Measurements from ENCODE around the gene DCLRE1A. TPM values are rescaled to one million over a fixed set of nuclear protein-coding genes. Genes with fewer than 3 reads are reported as not detected.

The DCLRE1A gene
- polyA plus RNA-seq, 1 donor from 2014 or later = 11.6 TPM

GRCh38 chr10:113882240-113882639, 28.4 kb upstream of the DCLRE1A start:
- TF ChIP-seq MXI1 (conservative IDR thresholded peaks at IDR 0.05; ENCODE audit: poor library complexity, severe bottlenecking) (no peak), EP300 (conservative IDR thresholded peaks at IDR 0.05; ENCODE audit: poor library complexity, severe bottlenecking) (no peak), SMC3 (conservative IDR thresholded peaks at IDR 0.05; ENCODE audit: poor library complexity) (no peak), TAF1 (IDR thresholded peaks at IDR 0.05; ENCODE audit: low read depth) (no peak)
- TF ChIP-seq, protein P1, sequence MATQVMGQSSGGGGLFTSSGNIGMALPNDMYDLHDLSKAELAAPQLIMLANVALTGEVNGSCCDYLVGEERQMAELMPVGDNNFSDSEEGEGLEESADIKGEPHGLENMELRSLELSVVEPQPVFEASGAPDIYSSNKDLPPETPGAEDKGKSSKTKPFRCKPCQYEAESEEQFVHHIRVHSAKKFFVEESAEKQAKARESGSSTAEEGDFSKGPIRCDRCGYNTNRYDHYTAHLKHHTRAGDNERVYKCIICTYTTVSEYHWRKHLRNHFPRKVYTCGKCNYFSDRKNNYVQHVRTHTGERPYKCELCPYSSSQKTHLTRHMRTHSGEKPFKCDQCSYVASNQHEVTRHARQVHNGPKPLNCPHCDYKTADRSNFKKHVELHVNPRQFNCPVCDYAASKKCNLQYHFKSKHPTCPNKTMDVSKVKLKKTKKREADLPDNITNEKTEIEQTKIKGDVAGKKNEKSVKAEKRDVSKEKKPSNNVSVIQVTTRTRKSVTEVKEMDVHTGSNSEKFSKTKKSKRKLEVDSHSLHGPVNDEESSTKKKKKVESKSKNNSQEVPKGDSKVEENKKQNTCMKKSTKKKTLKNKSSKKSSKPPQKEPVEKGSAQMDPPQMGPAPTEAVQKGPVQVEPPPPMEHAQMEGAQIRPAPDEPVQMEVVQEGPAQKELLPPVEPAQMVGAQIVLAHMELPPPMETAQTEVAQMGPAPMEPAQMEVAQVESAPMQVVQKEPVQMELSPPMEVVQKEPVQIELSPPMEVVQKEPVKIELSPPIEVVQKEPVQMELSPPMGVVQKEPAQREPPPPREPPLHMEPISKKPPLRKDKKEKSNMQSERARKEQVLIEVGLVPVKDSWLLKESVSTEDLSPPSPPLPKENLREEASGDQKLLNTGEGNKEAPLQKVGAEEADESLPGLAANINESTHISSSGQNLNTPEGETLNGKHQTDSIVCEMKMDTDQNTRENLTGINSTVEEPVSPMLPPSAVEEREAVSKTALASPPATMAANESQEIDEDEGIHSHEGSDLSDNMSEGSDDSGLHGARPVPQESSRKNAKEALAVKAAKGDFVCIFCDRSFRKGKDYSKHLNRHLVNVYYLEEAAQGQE (IDR thresholded peaks at IDR 0.05; ENCODE audit: borderline replicate concordance) = no peak
- no peaks in the 10 kb centered on the region for H3K9me3 ChIP-seq (ENCODE audit: low read length)
- no peaks in the 10 kb centered on the region for H4K20me1 ChIP-seq (ENCODE audit: insufficient read depth)
- peaks cover 6% of the 10 kb centered on the region for H3K79me2 ChIP-seq (replicated peaks; ENCODE audit: insufficient read depth, low read length)
- no peak overlapping the region for H3K4me3 ChIP-seq (ENCODE audit: low read length)
- no peak overlapping the region for H3K4me2 ChIP-seq (ENCODE audit: low read length)
- H3K9me2 ChIP-seq (ENCODE audit: insufficient read depth, low read length) = no peaks in the 10 kb centered on the region
- no peak overlapping the region for H3K27ac ChIP-seq (ENCODE audit: low read length)
- no peak overlapping the region for H3K9ac ChIP-seq (ENCODE audit: low read length)
- no peaks in the 10 kb centered on the region for H3K27me3 ChIP-seq (ENCODE audit: insufficient read depth, low read depth, low read length)
- H2AFZ ChIP-seq (ENCODE audit: low read depth, low read length) = no peak overlapping the region
- no peaks in the 10 kb centered on the region for H3F3A ChIP-seq (ENCODE audit: insufficient read depth, low read length, poor library complexity, severe bottlenecking)
- H3K36me3 ChIP-seq (ENCODE audit: insufficient read depth, low read length) = no peaks in the 10 kb centered on the region

DNA sequence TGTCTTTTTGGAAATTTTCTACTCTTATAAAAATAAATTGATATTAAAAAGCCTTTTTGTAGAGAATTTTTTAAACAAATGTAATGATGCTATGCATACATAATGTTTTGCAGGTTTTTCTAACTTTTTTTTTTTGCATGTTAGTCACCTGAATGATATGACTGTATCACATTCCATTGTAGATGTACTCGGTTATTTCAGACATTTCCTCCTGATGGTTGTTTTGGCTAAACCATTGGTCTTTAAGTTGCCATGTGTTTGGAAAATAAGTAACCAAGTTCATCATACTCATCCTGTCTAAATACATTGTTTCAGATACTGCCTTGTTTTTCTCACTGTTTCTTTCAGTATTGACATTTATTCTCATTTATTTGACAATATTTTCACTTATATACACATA, 26.4 kb upstream of the DCLRE1A start:
- TF ChIP-seq, protein P1 (IDR thresholded peaks at IDR 0.05; ENCODE audit: borderline replicate concordance) = no peak
- TF ChIP-seq POLR2AphosphoS5 (IDR thresholded peaks at IDR 0.05) (no peak), RAD21 (conservative IDR thresholded peaks at IDR 0.05) (no peak), EZH2 (IDR thresholded peaks at IDR 0.05; ENCODE audit: borderline replicate concordance, insufficient read depth, low read length, poor library complexity, severe bottlenecking) (no peak), MXI1 (conservative IDR thresholded peaks at IDR 0.05; ENCODE audit: poor library complexity, severe bottlenecking) (no peak), EP300 (conservative IDR thresholded peaks at IDR 0.05; ENCODE audit: poor library complexity, severe bottlenecking) (no peak), SMC3 (conservative IDR thresholded peaks at IDR 0.05; ENCODE audit: poor library complexity) (no peak), CTCF (IDR thresholded peaks at IDR 0.05; ENCODE audit: poor library complexity, severe bottlenecking) (no peak), TAF1 (IDR thresholded peaks at IDR 0.05; ENCODE audit: low read depth) (no peak)
- H2AFZ ChIP-seq (ENCODE audit: low read depth, low read length) = no peak overlapping the region
- no peak overlapping the region for H3K27ac ChIP-seq (ENCODE audit: low read length)
- peaks cover 6% of the 10 kb centered on the region for H3K79me2 ChIP-seq (replicated peaks; ENCODE audit: insufficient read depth, low read length)
- H3K36me3 ChIP-seq (ENCODE audit: insufficient read depth, low read length) = no peaks in the 10 kb centered on the region
- no peak overlapping the region for H3K4me2 ChIP-seq (ENCODE audit: low read length)
- H3K9me3 ChIP-seq (ENCODE audit: low read length) = no peaks in the 10 kb centered on the region
- H3F3A ChIP-seq (ENCODE audit: insufficient read depth, low read length, poor library complexity, severe bottlenecking) = no peaks in the 10 kb centered on the region
- no peaks in the 10 kb centered on the region for H3K9me2 ChIP-seq (ENCODE audit: insufficient read depth, low read length)
- no peaks in the 10 kb centered on the region for H3K27me3 ChIP-seq (ENCODE audit: insufficient read depth, low read depth, low read length)
- no peaks in the 10 kb centered on the region for H4K20me1 ChIP-seq (ENCODE audit: insufficient read depth)
- H3K4me3 ChIP-seq (ENCODE audit: low read length) = no peak overlapping the region
- no peak overlapping the region for H3K9ac ChIP-seq (ENCODE audit: low read length)

All from neural cell (in vitro differentiated cells).